ENCODE data around the gene CCDC93.

CCDC93 gene

DNA sequence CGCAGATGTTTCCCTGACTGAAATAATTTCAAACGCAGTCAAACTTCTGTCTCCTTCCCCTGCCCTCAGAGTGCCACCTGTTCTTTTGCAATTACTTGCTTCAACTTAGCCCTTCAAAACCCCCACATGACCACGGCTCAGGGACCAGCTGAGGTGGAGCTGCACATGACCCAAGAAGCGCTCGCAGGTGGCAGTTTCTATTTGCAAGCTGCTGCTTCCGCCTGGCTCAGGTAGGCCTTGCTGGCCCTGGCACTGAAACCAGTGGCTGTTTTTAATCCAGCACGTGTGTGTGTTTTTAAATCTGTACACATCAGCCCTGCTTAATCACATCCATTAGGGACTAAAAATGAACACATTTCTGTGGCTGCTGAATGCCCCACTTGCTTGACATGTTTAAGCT, 95.3 kb downstream of the CCDC93 start:
- no peak for DNase-seq

DNA sequence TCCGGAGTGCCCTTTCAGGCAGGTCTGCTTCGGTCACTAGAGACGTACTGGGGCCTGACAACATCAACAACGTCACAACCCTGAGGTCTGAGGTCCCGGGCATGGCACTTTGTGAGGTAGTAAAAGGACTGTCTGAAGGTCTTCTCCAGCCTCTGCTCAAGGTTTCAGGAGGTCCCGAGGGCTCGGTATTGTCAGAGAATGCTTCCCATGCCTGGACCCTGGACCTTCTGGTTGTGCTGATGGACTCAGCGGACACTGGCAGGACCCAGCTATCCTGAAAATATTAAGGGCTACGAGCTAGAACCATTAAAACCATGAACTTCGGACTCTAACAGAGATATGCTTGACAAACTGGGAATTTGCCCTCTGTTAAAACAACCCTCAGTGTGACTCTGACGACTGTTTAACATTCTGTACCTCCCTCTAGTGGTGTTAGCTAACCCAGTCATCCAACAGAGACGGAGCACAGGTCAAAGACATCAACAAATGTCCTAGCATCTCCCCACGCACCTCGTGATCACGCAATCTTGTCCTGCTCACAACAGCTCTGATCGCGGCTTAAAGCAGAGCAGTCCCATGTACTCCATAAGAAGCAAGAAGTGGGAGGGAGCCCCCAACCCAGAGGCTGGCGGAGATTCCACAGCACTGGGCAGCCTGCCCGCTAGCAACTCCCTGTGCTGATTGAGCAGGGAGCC, 96.5 kb downstream of the CCDC93 start:
- peak in 1 of 56 donors; percentile 6 for DNase-seq

DNA sequence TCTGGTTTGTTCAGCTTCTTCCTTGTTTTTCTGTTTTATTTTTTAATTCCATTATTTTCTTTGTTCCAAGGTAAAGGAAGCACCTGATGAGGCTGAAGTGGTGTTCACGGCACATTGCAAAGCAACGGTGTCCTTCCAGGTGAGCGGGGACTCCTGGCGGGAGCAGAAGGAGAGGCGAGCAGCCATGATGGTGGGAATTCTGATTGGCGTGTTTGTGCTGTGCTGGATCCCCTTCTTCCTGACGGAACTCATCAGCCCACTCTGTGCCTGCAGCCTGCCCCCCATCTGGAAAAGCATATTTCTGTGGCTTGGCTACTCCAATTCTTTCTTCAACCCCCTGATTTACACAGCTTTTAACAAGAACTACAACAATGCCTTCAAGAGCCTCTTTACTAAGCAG, 110.9 kb downstream of the CCDC93 start:
- DNase-seq: no peak

DNA sequence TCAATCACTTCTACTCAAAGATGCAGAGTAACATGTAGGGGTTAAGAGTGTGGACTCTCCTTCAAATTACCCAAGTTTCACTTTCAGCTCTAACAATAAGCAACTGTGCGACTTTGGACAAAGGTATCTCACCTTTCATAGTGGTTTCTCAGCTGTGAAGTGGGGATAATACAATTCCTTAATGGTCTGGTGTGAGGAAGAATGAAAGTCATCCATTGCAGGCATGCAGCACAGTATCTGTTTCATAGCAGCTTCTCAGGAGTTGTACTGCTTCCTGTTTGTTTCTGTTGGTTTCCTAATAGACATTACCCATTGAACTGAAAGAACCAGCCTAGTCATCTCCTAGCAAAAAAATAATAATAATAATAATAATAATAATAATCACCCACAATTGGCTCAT, 125.0 kb downstream of the CCDC93 start:
- no peak for DNase-seq

DNA sequence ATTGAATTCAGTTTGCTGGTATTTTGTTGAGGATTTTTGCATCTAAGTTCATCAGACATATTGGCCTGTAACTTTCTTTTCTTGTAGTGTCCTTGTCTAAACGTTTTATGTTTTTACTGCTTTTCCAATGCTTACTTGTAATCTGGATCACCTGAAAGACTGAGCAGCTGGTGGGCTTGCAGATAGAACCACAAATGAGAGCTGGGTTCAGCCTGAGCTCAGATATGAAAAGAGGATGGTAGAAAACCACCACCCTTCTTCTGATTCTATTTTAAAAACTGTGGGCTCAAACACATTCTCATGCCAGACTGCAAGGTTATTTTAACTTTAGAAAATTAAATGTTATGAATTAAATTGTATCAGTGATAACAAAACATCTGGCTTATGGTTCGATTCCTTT, 128.6 kb downstream of the CCDC93 start:
- no peak for DNase-seq

DNA sequence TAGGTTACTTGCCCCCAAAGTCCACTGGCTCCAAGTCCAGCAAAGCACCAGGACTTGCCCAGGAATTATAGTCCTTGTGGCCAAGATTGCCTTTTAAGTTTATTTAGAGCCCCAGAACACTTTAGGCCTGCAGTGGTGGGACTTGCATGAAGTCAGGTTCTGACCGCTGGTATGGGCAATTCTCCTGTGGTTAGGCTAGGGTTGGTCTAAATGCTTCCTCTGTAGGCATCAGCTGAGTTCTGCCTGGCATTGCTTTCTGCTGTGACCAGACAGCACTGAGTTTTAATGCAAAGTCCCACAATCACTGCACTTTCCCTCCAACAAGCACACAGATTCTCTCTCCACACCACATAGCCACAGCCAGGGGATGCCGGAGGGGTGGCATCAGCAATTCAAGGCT, 134.9 kb downstream of the CCDC93 start:
- DNase-seq: no peak

DNA sequence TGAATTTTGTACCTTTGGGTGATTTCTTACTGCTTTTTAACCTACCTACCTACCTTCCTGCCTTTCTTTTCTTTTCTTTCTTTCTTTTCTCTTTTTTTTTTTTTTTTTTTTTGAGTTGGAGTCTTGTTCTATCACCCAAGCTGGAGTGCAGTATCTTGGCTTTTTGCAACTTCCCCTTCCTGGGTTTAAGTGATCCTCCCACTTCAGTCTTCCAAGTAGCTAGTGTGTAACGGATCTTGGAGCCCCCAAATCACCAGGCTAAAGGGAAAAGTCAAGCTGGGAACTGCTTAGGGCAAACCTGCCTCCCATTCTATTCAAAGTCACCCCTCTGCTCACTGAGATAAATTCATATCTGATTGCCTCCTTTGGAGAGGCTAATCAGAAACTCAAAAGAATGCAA, 138.1 kb downstream of the CCDC93 start:
- DNase-seq: no peak

Measured in amygdala (tissue), 56 donors.